H9 (cell line): ENCODE results near the gene HABP4. TPM values are rescaled to one million over a fixed set of nuclear protein-coding genes. Genes with fewer than 3 reads are reported as not detected.

Experiments used
- DNase-seq: peaks from one replicate; pipeline ENCODE4 v3.0.0-alpha.2; 2017
- H2AFZ ChIP-seq: one replicate; pipeline ENCODE4 v1.6.1; 2013; ENCODE audit warnings: mild to moderate bottlenecking, low read length, control low read depth, moderate library complexity
- H2AK5ac ChIP-seq: 2 replicates; pipeline ENCODE4 v1.6.1; 2013; ENCODE audit warnings: low read length, control low read depth, mixed read lengths; ENCODE audit not compliant: insufficient read length
- H2BK120ac ChIP-seq: one replicate; pipeline ENCODE4 v1.6.1; 2013; ENCODE audit warnings: low read depth, mild to moderate bottlenecking, low read length, control low read depth, inconsistent platforms; ENCODE audit not compliant: poor library complexity, severe bottlenecking
- H2BK12ac ChIP-seq: 2 replicates; pipeline ENCODE4 v1.6.1; 2013; ENCODE audit warnings: low read length, control low read depth, mixed read lengths, low read depth; ENCODE audit not compliant: insufficient read length
- H2BK15ac ChIP-seq: 2 replicates; pipeline ENCODE4 v1.6.1; 2013; ENCODE audit warnings: low read depth, low read length, control low read depth
- H2BK20ac ChIP-seq: one replicate; pipeline ENCODE4 v1.6.1; 2013; ENCODE audit warnings: low read depth, mild to moderate bottlenecking, low read length, control low read depth, inconsistent platforms; ENCODE audit not compliant: poor library complexity, severe bottlenecking
- H2BK5ac ChIP-seq: 2 replicates; pipeline ENCODE4 v1.6.1; 2013; ENCODE audit warnings: low read length, control low read depth, mixed read lengths; ENCODE audit not compliant: insufficient read length
- H3K14ac ChIP-seq: 2 replicates; pipeline ENCODE4 v1.6.1; 2013; ENCODE audit warnings: low read length, control low read depth; ENCODE audit not compliant: insufficient read depth
- H3K18ac ChIP-seq: 2 replicates; pipeline ENCODE4 v1.6.1; 2013; ENCODE audit warnings: low read depth, mild to moderate bottlenecking, mixed read lengths, low read length, control low read depth; ENCODE audit not compliant: insufficient read length
- H3K23ac ChIP-seq: 2 replicates; pipeline ENCODE4 v1.6.1; 2013; ENCODE audit warnings: low read length, control low read depth, mixed read lengths, low read depth; ENCODE audit not compliant: insufficient read length
- H3K23me2 ChIP-seq: 2 replicates; pipeline ENCODE4 v1.6.1; 2013; ENCODE audit warnings: low read depth, mild to moderate bottlenecking, mixed read lengths, low read length, control low read depth; ENCODE audit not compliant: insufficient read length, poor library complexity, severe bottlenecking
- H3K27ac ChIP-seq: 2 replicates; pipeline ENCODE4 v1.5.1; 2013; ENCODE audit warnings: low read length, control low read depth, mixed read lengths, low read depth; ENCODE audit not compliant: insufficient read length
- H3K27me3 ChIP-seq: 2 replicates; pipeline ENCODE4 v1.6.1; 2013; ENCODE audit warnings: low read length, control low read depth, inconsistent platforms; ENCODE audit not compliant: insufficient read depth
- H3K4ac ChIP-seq: 2 replicates; pipeline ENCODE4 v1.6.1; 2013; ENCODE audit warnings: low read depth, mild to moderate bottlenecking, control low read depth, inconsistent platforms, low read length, moderate library complexity
- H3K4me1 ChIP-seq: 2 replicates; pipeline ENCODE4 v1.6.1; 2013; ENCODE audit warnings: low read length, control low read depth, inconsistent platforms; ENCODE audit not compliant: insufficient read depth
- H3K4me2 ChIP-seq: 2 replicates; pipeline ENCODE4 v1.6.1; 2013; ENCODE audit warnings: low read length, control low read depth, mixed read lengths; ENCODE audit not compliant: insufficient read length, insufficient read depth
- H3K56ac ChIP-seq: 2 replicates; pipeline ENCODE4 v1.6.1; 2013; ENCODE audit warnings: low read depth, mild to moderate bottlenecking, mixed read lengths, low read length, control low read depth; ENCODE audit not compliant: insufficient read length
- H3K79me1 ChIP-seq: 2 replicates; pipeline ENCODE4 v1.6.1; 2013; ENCODE audit warnings: low read depth, mild to moderate bottlenecking, moderate library complexity, low read length, control low read depth, inconsistent platforms; ENCODE audit not compliant: insufficient read depth, poor library complexity, severe bottlenecking
- H3K79me2 ChIP-seq: 2 replicates; pipeline ENCODE4 v1.6.1; 2013; ENCODE audit warnings: low read length, control low read depth, inconsistent platforms; ENCODE audit not compliant: insufficient read depth
- H3K9ac ChIP-seq: 2 replicates; pipeline ENCODE4 v1.6.1; 2013; ENCODE audit warnings: low read length, control low read depth, mixed read lengths; ENCODE audit not compliant: insufficient read length; ENCODE audit errors: extremely low read depth
- H3K9me3 ChIP-seq: one replicate; pipeline ENCODE4 v1.6.1; 2013; ENCODE audit warnings: low read depth, low read length, inconsistent platforms; ENCODE audit not compliant: control insufficient read depth
- H3T11ph ChIP-seq: one replicate; pipeline ENCODE4 v1.6.1; 2013; ENCODE audit warnings: mild to moderate bottlenecking, low read length, control low read depth, inconsistent platforms
- H4K20me1 ChIP-seq: one replicate; pipeline ENCODE4 v1.6.1; 2013; ENCODE audit not compliant: control insufficient read depth, insufficient read length, insufficient read depth
- H4K5ac ChIP-seq: 2 replicates; pipeline ENCODE4 v1.6.1; 2013; ENCODE audit warnings: low read depth, mild to moderate bottlenecking, mixed read lengths, low read length, control low read depth; ENCODE audit not compliant: insufficient read length
- H4K8ac ChIP-seq: replicated peaks from 2 replicates; pipeline ENCODE4 v1.6.1; 2013; ENCODE audit warnings: low read length, control low read depth, mixed read lengths, low read depth; ENCODE audit not compliant: insufficient read length
- H4K91ac ChIP-seq: 2 replicates; pipeline ENCODE4 v1.6.1; 2013; ENCODE audit warnings: low read depth, mild to moderate bottlenecking, moderate library complexity, mixed read lengths, low read length, control low read depth; ENCODE audit not compliant: insufficient read length
- H3K27ac Mint-ChIP-seq, 3 experiments: 2 replicates in 2 of 3; 3 replicates in 1 of 3; pipeline ENCODE4 v1.8.0; 2020 to 2021; ENCODE audit warnings: mixed read lengths in 3 of 3, mild to moderate bottlenecking in 1 of 3, moderate library complexity in 1 of 3
- H3K27me3 Mint-ChIP-seq: 2 replicates; pipeline ENCODE4 v1.8.0; 2021; ENCODE audit warnings: low read depth, mild to moderate bottlenecking, moderate library complexity, mixed read lengths
- H3K36me3 Mint-ChIP-seq, 3 experiments: 2 replicates in 2 of 3; 3 replicates in 1 of 3; pipeline ENCODE4 v1.8.0; 2020 to 2021; ENCODE audit warnings: low read depth in 3 of 3, mixed read lengths in 3 of 3; ENCODE audit not compliant: insufficient read depth in 1 of 3
- H3K4me1 Mint-ChIP-seq, 2 experiments: 2 replicates each; pipeline ENCODE4 v1.8.0; 2020; ENCODE audit warnings: mixed read lengths in 2 of 2
- H3K4me3 Mint-ChIP-seq, 2 experiments: 2 replicates in 1 of 2; 3 replicates in 1 of 2; pipeline ENCODE4 v1.8.0; 2020 to 2021; ENCODE audit warnings: mild to moderate bottlenecking in 2 of 2, mixed read lengths in 2 of 2, moderate library complexity in 1 of 2
- H3K9me3 Mint-ChIP-seq, 2 experiments: 2 replicates in 1 of 2; 3 replicates in 1 of 2; pipeline ENCODE4 v1.8.0; 2020; ENCODE audit warnings: mild to moderate bottlenecking in 2 of 2, mixed read lengths in 2 of 2, moderate library complexity in 1 of 2
- CTCF ChIP-seq: fragments of 200-600 bp; sonication (generic); conservative IDR thresholded peaks from 3 replicates; pipeline ENCODE4 v1.8.0; 2021; ENCODE audit warnings: antibody characterized with exemption, mild to moderate bottlenecking
- WGBS: extraction: QIAGEN DNeasy Blood & Tissue Kit; methylation state at CpG from one replicate; pipeline ENCODE4 v1.1.7; 2013; ENCODE audit warnings: missing lambda C conversion rate, low lambda C conversion rate, mixed read lengths; ENCODE audit not compliant: insufficient read length; ENCODE audit errors: extremely low coverage; 5-methylcytosine and 5-hydroxymethylcytosine counted together
- total RNA-seq: library from RNA; stranded (reverse); gene quantifications from 2 replicates; pipeline ENCODE4 v1.2.1, GENCODE V29; 2021

The HABP4 gene
- total RNA-seq, 1 experiment from 2014 or later: 7.5 TPM

GRCh38 chr9:96497117-96497399, 47.1 kb downstream of the HABP4 start:
- no CpG with 5 or more reads among the region's 17 CpGs for WGBS
- no peaks in the 10 kb centered on the region for H3K27me3 Mint-ChIP-seq
- peaks cover 4% of the 10 kb centered on the region; the same call in 1 of the 2 replicates for H3K4me1 ChIP-seq

More at GRCh38 chr9:96497117-96497399, 47.1 kb downstream of the HABP4 start:
- peak overlapping the region in 1 of 3 experiments; percentile 74; a peak in 1 of 7 replicates for H3K27ac Mint-ChIP-seq
- Histone ChIP-seq H3K9ac (no peak overlapping the region), H3K4me2 (no peak overlapping the region), H3K4ac (no peak overlapping the region), H2BK15ac (no peak overlapping the region), H4K20me1 (no peaks in the 10 kb centered on the region), H3K79me1 (no peaks in the 10 kb centered on the region), H3K56ac (no peak overlapping the region), H4K8ac (no peak overlapping the region), H3K23ac (no peak overlapping the region), H2AK5ac (no peak overlapping the region), H2BK120ac (no peak overlapping the region), H3T11ph (no peak overlapping the region), H2BK5ac (no peak overlapping the region), H3K79me2 (no peaks in the 10 kb centered on the region), H3K23me2 (no peaks in the 10 kb centered on the region), H3K27me3 (no peaks in the 10 kb centered on the region), H3K14ac (no peak overlapping the region; the same call in 1 of the 2 replicates), H4K5ac (no peak overlapping the region), H3K18ac (no peak overlapping the region), H3K27ac (no peak overlapping the region), H2AFZ (no peak overlapping the region), H2BK12ac (no peak overlapping the region), H3K9me3 (no peaks in the 10 kb centered on the region), H4K91ac (no peak overlapping the region), H2BK20ac (no peak overlapping the region)
- no peak for TF ChIP-seq CTCF
- H3K36me3 Mint-ChIP-seq: peaks cover 0 to 4% (median 3%) of the 10 kb centered on the region in 3 experiments; a peak in 3 of 7 replicates
- H3K4me1 Mint-ChIP-seq: peaks cover 26 to 29% of the 10 kb centered on the region in 2 experiments
- H3K4me3 Mint-ChIP-seq: no peak overlapping the region
- no peaks in the 10 kb centered on the region for H3K9me3 Mint-ChIP-seq
- DNase-seq: no peak
